A172 (cell line): ENCODE data around the gene DNAJC5. TPM values are rescaled to one million over a fixed set of nuclear protein-coding genes. Genes with fewer than 3 reads are reported as not detected.

Experiments
- DNase-seq: peaks from one replicate; pipeline ENCODE4 v3.0.0-alpha.2; 2015; ENCODE audit warnings: low spot score
- total RNA-seq: library from RNA; depleted of rRNA; stranded (reverse); fragments of >200 nt; shearing (Covaris generic); gene quantifications from 2 replicates; pipeline ENCODE4 v1.2.3, GENCODE V29; 2014

Gene DNAJC5
- total RNA-seq, 1 experiment from 2014 or later: 50.2 TPM

DNA sequence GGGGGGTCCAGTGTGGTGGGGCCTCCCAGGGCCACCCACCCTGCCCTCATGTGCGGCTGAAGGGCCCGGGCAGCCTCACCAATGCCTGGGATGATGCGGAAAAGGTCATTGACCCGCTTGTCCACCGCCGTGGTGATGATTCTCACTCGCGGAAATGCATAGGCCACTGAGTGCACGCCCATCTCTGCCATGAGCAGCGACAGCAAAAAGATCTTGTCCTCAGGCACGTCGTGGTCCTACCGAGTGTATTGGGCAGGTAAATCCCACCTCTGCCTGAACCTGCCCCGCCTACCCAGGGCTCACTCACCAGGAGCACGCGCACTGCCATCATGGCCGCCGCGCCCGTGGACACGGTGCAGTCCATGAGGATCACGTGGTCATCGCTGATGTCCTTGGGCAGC lies 45.1 kb downstream of the DNAJC5 start:
- no peak for DNase-seq

DNA sequence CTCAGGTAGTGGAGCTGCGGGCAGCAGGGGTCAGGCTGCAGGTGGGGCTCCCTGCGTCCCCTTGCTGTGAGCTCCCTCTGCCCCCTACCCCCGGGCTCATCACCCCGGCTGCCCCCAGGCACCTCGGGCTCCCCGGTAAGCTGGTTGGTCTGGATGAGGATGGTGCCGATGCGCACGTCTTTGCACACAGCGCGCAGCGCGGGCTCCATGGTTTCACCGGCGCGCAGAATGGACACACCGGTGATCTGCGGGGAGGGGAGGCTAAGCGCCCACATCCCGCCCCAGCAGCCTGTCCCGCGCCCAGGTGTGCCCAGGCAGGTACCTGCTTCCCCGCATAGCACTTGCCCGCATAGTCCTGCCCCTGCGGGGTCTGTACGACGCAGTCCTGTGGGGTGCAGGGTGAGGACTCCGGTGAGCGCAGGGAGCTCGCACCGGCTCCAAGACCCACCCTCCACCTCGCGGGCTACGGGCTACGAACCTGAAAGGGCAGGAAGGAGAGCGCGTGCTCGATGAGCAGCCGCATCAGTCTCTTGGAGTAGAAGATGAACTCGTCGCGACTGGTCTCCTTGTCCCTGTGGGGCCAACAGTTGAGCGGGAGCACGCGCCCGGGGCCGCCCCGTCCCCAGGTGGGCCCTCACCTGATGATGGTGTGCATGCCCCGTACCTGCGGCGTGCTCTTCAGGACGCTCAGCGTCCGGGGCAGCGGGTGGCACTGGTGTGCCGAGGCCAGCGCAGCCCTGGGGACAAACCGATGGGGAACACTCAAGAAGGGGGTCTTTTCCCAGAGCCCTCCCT lies 45.7 kb downstream of the DNAJC5 start:
- DNase-seq: no peak

DNA sequence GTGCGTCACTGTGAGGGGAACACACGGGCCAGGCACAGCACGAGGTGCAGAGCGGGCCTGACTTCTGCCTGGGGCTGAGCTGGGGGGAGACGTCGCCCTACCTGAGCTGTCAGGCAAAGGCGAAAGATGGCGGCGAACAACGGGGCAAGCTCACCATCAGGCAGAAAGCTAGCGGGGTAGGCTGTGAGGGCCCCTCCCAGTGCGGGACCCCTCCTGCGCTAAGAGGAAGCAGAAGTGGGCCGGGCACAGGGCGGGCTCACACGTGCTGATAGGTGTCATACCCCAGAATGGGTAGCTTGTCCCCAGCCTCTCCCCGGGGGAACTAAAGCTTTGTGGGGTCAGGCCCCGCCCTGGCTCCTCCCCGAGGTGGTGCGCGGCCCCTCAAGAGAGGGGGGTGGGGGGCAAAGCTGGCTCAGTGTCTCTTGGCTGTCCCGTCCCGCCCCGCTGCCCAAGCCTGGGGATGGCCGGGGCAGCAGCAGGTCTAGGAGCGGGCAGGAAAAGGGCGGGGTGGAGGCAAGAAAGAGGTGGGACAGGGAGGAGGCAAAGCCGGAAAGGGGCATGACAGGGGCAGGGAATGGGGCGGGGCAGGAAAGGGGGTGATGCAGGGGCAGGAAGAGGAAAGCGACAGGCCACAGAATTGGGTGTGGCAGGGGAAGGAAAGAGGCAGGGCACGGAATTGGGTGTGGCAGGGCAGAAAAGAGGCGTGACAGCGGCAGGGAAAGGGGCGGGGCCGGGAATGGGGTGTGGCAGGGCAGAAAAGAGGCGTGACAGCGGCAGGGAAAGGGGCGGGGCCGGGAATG lies 46.6 kb downstream of the DNAJC5 start:
- peak; percentile 53 for DNase-seq

DNA sequence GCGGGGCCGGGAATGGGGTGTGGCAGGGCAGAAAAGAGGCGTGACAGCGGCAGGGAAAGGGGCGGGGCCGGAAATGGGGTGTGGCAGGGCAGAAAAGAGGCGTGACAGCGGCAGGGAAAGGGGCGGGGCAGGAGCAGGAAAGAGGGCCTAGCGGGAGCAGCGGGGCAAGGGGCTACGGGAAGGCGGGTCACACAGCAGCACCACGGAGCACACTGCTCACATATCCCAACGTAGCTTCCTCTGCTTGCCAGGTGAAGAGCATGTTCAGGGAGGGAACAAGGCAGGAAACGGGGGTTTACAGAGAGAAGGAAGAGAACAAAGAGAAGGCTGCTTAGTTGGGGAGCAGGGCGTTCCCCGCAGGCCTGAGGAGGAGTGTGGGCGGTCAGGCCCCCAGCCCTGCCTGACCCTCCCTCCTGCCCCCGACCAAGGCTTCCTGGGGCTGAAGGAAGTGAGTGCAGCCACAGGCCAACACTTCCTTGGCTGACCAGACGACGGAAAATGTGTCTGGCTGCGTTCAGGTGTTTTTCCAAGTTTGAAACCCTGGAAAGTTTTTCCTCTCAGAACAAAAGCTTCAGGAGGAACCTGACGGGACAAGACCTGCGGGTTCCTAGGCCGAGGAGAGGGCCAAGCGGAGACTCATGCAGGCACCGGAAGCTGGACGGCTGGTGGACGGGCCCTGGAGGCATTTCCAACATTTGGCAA lies 47.5 kb downstream of the DNAJC5 start:
- DNase-seq: peak; percentile 13

DNA sequence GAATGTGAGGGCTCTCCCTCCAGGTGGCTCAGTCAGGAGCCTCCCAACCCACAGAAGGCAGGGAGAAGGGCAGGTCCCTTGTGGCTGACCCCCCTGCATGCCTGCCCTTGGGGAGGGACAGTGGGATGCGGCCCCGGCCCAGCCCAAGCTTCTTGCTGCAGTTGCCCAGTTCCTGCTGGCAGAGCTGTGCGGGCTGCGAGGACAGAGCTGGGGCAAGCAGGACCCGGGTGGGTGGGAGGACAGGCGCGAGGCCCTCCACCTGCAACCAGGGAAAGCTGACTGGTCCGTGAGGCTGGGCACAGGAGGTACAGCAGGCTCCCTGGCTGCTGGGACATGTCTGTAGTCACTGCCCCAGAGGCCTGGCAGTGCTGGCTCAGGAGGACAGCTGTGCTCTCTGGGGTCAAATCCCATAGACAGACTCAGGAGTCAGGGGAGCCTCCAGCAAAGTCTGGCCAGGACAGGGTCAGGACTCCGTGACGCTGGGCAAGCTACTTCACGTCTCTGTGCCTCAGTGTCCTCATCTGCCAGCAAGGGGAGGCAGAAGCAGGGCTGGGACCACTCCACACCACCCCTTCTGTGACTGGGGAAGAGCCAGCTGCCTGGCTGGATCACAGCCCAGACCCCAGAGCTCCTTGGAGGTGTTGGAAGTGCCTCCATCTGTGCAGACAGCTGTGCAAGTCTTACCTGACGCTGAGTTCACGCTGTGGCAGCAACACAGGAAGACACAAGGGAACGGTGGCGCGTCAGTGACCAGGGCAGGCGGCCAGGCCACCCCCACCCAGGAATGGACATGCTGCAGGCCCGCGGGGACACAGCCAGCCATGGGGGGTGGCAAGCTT lies 48.3 kb downstream of the DNAJC5 start:
- DNase-seq: no peak

DNA sequence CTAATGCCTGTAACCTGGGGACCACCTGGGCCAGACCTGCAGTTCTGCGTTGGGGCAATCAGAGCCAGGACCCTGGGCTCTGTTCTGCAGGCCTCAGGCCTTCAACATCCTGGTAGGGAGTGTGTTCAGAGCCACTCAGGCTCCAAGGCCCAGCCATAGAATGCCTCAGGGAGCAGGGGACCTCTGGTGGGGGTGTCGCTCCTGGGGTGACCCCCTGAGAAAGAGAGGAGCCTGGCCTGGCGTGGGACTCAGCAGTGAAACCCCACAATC lies 48.8 kb downstream of the DNAJC5 start:
- no peak for DNase-seq

DNA sequence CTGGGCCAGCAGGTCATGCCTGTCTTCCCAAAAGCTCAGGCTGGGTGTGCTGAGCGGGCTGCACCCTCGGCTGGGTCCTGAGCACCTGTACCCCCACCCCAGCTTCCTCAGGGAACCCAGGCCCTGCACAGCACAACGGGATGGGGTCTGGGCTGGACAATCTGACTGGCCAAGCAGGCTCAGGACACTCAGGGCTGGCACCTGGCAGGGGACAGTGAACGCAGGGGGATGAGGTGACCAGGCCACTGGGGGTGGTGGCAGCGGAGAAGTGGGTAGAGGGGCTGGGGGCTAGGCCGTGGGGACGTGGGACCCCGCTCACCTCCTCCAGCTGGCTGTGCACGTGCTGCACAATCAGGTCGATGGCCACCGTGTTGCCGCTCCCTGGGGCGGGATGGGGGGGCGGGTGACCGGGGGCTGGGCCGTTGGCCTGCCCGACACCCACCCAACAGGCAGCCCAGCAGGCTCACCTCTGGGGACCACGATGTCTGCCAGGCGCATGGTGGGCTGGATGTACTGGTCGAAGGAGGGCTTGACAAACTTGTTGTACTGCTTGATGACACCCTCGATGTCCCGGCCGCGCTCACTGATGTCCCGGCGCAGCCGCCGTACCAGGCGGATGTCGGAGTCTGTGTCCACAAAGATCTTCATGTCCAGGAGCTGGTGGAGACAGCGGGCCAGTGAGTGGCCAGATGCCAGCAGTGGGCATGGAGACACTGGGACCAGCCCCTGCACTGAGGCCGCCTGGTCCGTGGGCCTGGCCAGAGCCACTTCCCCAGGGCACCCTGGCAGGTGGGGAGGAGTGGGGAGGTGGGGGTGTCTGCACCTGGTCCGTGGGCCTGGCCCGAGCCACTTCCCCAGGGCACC lies 49.4 kb downstream of the DNAJC5 start:
- no peak for DNase-seq

DNA sequence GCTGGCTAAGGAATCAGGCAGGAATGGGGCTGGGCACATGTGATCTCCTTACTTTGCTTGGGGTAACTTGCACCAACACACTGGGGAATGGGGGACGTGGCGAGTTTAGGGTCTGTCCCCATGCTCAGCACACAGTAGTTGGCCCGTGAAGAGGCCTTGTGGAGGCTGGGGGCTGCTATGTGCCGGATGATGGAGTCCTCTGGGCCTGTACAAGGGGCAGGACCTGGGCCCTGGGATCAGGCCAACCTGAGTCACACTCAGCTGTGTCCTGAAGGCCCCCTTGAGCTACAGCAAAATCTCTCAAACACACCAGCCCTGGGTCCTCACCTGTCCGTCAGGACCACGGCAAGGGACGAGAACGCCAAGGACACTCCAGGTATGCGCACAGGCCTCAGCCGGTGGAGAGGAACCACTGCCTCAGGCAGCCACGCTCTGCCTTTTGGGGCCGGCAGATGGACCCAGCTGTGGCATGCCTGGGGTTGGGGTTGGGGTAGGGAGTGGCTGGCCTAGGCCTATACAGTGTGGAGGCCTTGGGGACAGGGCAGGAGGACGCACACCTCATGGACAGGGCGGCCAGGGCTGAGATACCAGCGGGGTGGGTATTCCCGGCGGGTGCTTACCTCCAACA lies 50.2 kb downstream of the DNAJC5 start:
- DNase-seq: no peak

DNA sequence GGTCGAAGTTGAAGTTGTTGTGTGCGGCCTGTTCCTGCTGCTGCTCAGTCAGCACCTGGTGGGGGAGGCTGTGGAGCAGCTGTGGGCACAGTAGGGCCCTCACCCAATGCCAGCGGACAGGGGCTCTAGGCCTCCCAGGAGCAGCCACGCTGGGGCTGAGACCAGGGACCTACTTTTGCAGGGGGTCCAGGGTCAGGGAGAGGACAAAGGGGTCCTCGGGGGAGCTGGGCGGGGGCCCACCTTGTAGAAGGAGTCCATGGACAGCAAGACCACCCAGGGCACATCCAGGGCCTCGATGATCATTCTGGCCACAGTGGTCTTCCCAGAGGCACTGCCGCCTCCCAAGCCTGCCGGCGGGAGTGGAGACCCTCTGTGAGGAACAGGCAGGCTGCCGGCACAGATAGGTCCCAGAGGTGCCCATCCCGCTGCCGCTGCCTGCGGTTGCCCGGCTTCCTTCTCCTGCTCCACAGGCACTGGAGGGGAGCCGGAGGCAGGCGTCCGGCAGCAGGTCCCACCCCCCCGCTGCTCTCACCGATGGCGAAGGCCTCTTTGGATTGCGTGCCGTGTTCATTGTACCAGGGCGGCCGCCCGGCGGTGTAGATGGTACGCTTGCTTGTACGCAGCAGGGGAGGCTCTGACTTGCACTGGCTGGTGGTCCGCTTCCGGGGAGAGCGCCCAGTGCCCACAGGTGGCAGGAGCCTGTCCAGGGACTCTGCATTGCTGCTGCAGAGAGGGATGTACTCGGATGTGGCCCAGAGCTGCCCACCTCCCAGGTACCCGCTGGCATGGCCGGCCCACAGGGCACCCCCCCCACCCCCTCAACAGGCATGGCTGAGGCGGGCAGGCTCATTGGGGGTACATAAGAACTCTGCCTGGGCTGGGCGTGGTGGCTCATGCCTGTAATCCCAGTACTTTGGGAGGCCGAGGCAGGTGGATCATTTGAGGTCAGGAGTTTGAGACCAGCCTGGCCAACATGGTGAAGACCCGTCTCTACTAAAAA lies 51.3 kb downstream of the DNAJC5 start:
- DNase-seq: no peak

DNA sequence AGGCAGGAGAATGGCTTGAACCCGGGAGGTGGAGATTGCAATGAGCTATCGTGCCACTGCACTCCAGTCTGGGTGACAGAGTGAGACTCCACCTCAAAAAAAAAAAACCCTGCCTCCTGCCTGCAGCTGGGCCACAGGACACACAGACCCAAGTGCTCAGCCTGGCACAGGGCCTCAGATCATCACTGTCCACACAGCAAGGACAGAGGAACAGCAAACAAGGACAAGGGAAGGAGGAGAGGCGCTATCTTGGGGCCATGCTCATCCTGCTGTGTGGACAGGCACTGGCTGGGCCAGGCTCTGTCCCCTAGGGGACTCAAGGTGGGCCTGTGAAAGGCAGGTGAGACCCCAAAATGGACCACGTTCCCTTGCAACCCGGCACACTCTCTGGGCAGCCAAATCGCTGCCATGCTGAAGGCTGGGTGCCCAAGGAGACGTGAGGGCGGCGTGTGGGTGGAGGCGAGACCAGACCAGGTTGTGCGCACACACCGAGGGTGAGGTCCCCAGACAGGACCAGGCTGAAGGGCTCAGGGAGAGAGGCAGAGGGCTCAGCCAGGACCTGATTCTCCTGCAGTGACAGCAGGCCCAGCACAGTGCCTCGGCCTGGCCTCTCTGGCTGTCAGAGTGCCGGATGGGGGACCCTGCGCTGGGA lies 52.2 kb downstream of the DNAJC5 start:
- DNase-seq: no peak

DNA sequence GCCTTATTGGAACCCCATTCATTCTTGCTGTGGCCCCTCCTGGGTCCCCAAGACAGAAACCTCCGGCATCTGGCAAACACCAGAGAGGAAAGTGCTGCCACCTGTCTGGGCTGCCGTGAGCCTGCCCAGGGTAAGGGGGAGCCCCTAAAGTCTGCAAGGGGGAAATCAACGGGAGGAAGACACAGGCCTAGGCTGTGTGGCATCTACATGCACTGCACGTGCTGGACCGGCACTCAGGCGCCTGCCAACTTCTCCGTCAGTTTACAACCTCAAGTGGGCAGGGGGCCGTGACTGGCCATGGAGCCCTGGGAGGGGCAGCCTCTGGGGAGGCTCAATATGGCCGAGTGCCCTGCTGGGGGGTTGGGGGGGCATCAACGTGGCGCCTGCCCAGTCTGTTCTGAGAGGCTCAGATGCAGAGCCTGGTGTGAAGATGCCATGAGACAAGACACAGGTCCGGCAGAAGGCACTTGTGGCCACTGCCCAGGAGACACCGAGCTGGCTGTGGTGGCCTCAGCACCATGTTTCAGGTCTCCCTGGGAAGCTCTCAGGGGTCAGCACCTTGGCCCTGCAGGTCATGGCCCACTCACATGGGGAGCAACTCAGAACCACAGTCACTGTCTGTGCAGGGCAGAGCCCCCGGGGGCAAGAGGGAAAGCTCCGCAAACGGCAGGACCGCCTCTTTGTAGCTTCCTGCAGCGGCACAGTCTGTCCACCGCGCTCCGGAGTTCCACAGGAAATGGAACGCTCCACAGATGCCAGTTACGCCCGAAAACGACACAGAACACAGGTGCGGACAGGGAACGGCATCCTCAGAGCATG lies 52.9 kb downstream of the DNAJC5 start:
- DNase-seq: no peak

DNA sequence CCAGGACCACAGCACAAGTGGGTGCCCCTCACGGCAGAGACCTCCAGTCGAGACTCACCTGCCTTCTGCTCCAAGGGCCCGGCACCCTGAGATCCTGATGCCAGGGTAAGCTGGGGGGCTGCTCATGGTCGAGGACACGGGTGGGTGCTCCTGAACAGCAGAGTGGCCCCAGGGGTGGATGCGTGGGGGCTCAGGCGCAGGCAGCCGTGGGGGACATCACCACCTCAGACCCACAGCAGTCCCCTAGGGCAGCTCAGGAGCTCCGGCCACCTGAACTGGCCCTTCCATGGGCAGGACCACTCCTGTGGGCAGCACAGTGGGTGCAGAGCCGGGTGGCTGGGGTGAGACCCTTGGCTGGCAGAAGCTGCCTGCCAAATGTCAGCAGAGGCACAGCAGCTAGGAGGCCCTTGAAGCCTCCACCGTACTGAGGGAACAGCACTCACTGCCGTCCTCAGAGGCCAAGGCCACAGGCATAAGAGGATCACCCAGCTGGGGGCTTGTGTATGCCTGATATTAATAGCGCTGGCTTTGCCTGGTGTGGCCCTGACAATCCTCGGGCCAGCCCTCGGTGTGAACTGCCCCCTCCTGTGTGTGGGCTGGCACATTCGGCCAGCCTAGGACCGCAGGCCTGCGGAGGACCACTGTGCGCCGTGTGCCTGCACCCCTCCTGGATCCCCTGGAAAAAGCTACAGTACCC lies 55.9 kb downstream of the DNAJC5 start:
- DNase-seq: no peak

DNA sequence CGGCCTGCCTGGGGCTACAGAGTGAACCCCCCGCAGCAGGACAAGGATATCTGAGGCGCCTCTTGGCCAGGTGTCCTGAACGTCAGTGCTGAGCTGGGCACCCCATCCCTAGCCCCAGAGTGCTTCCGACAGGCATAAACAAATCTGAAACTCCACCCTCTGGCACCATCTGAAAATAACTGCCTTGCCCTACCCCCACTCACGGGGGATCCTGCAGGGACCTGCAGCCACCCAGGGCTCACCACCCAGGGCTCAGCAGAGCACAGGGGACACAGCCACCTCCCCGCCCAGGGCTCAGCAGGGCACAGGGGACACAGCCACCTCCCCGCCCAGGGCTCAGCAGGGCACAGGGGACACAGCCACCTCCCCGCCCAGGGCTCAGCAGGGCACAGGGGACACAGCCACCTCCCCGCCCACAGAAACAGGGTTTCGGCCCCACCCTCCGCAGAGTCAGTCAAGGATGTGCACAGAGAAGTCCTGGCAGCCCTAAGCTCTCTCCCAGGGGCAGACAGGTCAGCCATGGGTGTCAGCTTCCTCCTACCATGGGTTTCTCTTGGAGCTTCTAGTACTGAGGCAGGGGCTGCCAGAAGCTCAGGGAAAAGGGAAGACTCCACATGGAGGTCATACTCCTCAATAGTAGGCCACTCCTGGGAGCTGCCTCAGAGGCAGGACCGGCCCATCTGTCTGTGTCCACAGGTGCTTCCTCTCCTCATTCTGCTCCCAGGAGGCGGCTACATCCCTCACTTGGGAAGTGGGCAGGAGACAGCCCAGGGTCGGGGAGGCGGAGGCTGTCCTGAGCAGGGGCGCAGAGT lies 56.7 kb downstream of the DNAJC5 start:
- DNase-seq: no peak

DNA sequence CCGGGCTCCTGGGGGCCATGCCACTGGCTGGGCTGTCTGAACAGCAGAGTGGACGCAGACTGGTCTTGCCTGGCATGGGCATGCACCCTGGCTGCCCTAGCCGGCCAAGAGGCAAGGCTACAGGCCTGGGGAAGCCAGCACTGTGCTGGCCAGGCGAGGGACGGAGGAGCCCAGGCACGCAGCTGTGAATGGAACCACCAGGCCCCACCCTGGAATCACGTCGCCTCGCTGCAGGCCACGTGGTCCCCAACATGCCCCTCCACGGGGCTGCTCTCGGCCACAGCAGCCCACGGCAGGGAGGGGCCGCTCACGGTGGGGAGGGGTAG lies 57.2 kb downstream of the DNAJC5 start:
- DNase-seq: no peak

DNA sequence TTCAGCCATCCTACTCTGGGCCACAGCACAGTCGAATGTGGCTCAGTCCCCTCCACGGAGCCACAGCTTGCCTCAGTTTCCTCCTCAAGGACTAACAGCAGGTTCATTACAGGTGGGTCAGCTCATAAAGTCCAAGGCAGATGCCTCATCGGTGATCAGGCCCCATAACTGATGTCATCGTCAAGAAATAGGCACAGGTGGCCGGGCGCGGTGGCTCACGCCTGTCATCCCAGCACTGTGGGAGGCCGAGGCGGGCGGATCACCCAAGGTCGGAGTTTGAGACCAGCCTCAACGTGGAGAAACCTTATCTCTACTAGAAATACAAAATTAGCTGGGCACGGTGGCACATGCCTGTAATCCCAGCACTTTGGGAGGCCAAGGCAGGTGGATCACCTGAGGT lies 57.8 kb downstream of the DNAJC5 start:
- DNase-seq: no peak

DNA sequence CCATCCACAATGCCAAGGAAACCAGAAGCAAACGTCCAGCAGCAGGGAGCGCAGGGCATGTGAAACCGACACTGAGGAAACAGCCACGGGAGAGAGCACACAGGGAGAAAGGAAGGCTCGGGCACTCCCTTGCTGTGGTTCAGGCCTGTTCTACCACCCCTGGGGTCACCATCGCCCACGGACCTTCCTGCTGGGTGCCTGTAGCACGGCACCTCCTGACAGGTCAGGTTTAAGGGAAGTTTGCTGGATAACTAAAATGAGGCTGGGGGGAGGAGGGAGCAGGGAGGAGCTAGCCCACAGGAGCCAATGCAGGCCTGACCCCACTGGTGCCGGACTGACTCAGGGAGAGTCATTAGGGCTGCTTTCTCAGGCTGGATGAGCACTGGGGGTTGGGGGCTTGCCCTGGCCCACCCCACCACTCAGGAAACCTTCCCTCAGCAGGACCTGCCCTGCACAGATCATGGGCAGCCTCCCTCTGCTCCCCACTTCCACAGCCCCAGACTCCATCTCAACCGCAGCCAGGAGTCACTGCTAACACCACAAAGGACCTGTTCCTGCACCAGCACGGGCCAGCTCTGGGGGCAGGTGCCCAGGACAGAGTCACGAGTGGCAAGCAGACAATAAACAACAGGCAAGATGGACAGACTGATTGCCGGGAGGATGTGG lies 59.0 kb downstream of the DNAJC5 start:
- DNase-seq: no peak
